Central memory CD8-positive, alpha-beta T cell (primary cell): ENCODE data around the gene ARMCX6.
"Not testable (repeated sequence)": the region's sequence is repeated elsewhere in the genome, so short reads cannot be mapped to it uniquely, and the experiment has no call there.

Experiments used
- ATAC-seq: fragments of 150-1000 bp; cut with Tn5 transposase; replicated peaks from 2 replicates; pipeline ENCODE4 v1.10.0; 2022; ENCODE audit warnings: mild to moderate bottlenecking, moderate FRiP score, moderate number of reproducible peaks; ENCODE audit not compliant: poor library complexity, severe bottlenecking; ENCODE audit errors: extremely low read depth
- DNase-seq, 2 donors: peaks; one replicate each; pipeline ENCODE4 v3.0.0; 2021; ENCODE audit warnings: low spot score in 2 of 2
- H3K27ac Mint-ChIP-seq: one replicate; pipeline ENCODE4 v1.8.0; 2022; ENCODE audit warnings: low read depth, mild to moderate bottlenecking, moderate library complexity, mixed read lengths
- H3K27me3 Mint-ChIP-seq: one replicate; pipeline ENCODE4 v1.8.0; 2022; ENCODE audit warnings: mixed read lengths
- H3K36me3 Mint-ChIP-seq: one replicate; pipeline ENCODE4 v1.8.0; 2022; ENCODE audit warnings: mild to moderate bottlenecking, moderate library complexity, mixed read lengths; ENCODE audit not compliant: insufficient read depth
- H3K4me1 Mint-ChIP-seq: one replicate; pipeline ENCODE4 v1.8.0; 2022; ENCODE audit warnings: mixed read lengths
- H3K4me3 Mint-ChIP-seq: one replicate; pipeline ENCODE4 v1.8.0; 2022; ENCODE audit warnings: mild to moderate bottlenecking, moderate library complexity, mixed read lengths
- H3K9me3 Mint-ChIP-seq: one replicate; pipeline ENCODE4 v1.8.0; 2022; ENCODE audit warnings: mixed read lengths

The ARMCX6 gene

GRCh38 chrX:101617211-101618191 is at the start of gene ARMCX6:
TSS of gene ARMCX6 (minus strand) at chrX:101618000. CDS start at chrX:101616620, 1,380 bp downstream.
- peak; percentile 77 for ATAC-seq
- peaks cover 25% of the 10 kb centered on the region for H3K4me1 Mint-ChIP-seq
- H3K36me3 Mint-ChIP-seq, result peaks cover 4% of the 10 kb centered on the region
- H3K27me3 Mint-ChIP-seq, result no peaks in the 10 kb centered on the region
- H3K27ac Mint-ChIP-seq, result peak within 1 kb of the TSS; percentile 92
- DNase-seq, result peak; percentile 46 to 49
- H3K4me3 Mint-ChIP-seq, result peak within 1 kb of the TSS; percentile 87
- no peaks in the 10 kb centered on the region for H3K9me3 Mint-ChIP-seq

- ATAC-seq (no peak), DNase-seq (no peak)
- no peak within 1 kb of the TSS for H3K27ac Mint-ChIP-seq
- H3K4me1 Mint-ChIP-seq, result peaks cover 4% of the 10 kb centered on the region
- H3K4me3 Mint-ChIP-seq, result peak within 1 kb of the TSS; percentile 84
- H3K9me3 Mint-ChIP-seq, result no peaks in the 10 kb centered on the region
- peaks cover 24% of the 10 kb centered on the region for H3K27me3 Mint-ChIP-seq
- peaks cover 2% of the 10 kb centered on the region for H3K36me3 Mint-ChIP-seq
These were observed 41.8 kb upstream of the ARMCX6 start, which contains the start of gene ARMCX2 for GRCh38 chrX:101659601-101660063. TSS of gene ARMCX2 (minus strand) at chrX:101659850. CDS start at chrX:101657588, 2,262 bp downstream.

DNA sequence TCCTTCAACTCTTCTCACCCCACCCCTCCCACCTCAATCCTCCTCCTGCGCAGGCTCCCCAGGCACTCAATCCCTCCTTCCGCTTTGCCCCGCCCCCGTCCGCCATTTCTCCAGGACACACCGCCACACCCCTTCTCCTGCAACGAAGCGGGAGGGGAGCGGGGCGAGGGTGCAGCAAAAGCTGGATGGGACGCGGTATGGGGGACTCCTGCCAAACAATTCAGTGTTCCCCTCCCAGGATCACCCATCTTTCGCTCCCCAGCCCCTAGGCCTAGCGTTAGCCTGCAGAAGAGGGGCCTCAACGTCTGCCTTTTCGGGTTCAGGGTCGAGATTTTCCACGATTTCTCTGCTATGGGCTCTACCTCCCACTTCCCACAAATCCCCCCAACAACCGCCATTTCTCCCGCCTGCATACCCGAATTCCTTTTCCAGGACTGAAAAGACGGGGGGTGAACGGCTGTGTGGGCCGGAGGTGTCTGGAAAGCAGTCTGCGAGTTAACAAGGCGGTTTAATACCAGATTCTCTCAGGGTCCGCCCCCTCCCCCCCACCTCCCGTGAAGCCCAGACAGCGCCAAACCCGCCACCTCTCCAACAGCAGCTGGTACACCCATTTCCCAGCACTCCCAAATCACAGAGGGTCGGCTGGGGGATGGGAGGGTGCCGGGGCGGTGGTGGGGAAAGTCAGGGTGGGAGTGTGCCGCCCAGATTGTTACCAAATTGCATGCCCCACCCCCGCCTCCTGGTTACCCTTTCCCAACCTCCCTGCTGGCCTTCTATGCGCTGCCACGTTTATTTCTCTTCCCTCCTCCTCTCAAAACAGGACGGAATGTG is 41.1 kb upstream of the ARMCX6 start:
- peak overlapping the region; percentile 84 for H3K4me3 Mint-ChIP-seq
- ATAC-seq (peak; percentile 43), DNase-seq (no peak)
- peaks cover 2% of the 10 kb centered on the region for H3K36me3 Mint-ChIP-seq
- H3K27me3 Mint-ChIP-seq, result peaks cover 17% of the 10 kb centered on the region
- no peaks in the 10 kb centered on the region for H3K9me3 Mint-ChIP-seq
- H3K4me1 Mint-ChIP-seq, result peaks cover 4% of the 10 kb centered on the region
- no peak overlapping the region for H3K27ac Mint-ChIP-seq

GRCh38 chrX:101657495-101657894 is 39.7 kb upstream of the ARMCX6 start:
- Mint-ChIP-seq H3K9me3 (no peaks in the 10 kb centered on the region), H3K4me1 (peaks cover 4% of the 10 kb centered on the region), H3K4me3 (no peak overlapping the region), H3K36me3 (no peaks in the 10 kb centered on the region), H3K27me3 (peaks cover 10% of the 10 kb centered on the region), H3K27ac (no peak overlapping the region)
- ATAC-seq, result no peak
- DNase-seq, result no peak

- no peaks in the 10 kb centered on the region for H3K36me3 Mint-ChIP-seq
- DNase-seq (no peak), ATAC-seq (no peak)
- peaks cover 10% of the 10 kb centered on the region for H3K27me3 Mint-ChIP-seq
- H3K9me3 Mint-ChIP-seq, result no peaks in the 10 kb centered on the region
- peaks cover 4% of the 10 kb centered on the region for H3K4me1 Mint-ChIP-seq
- no peak overlapping the region for H3K27ac Mint-ChIP-seq
- H3K4me3 Mint-ChIP-seq, result no peak overlapping the region
These were observed 39.0 kb upstream of the ARMCX6 start for GRCh38 chrX:101656817-101657216.

DNA sequence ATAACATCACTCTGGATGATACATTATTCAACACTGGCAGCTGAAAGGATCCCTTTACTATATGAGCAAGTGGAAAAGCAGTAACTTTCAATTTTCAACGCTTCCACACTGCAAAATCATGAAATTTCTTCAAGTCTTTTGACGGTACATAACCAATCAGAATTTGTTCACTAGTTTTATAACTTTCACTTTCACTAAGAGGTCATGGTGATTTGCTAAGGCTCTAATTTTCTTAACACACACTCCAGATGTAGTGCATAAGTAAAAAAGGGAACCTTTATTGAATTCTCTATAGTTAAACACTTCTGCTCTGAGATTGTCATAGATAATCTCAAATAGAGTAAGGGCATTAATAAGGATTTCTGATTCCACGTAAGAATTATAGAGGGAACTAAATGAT is 37.7 kb upstream of the ARMCX6 start:
- Mint-ChIP-seq H3K9me3 (no peaks in the 10 kb centered on the region), H3K4me1 (peaks cover 4% of the 10 kb centered on the region), H3K27ac (no peak overlapping the region), H3K36me3 (no peaks in the 10 kb centered on the region), H3K4me3 (no peak overlapping the region), H3K27me3 (peaks cover 10% of the 10 kb centered on the region)
- DNase-seq (no peak), ATAC-seq (peak; percentile 28)

GRCh38 chrX:101647716-101648115 is 29.9 kb upstream of the ARMCX6 start:
- DNase-seq, H3K27ac Mint-ChIP-seq, H3K36me3 Mint-ChIP-seq, H3K9me3 Mint-ChIP-seq, H3K27me3 Mint-ChIP-seq, ATAC-seq, H3K4me3 Mint-ChIP-seq, H3K4me1 Mint-ChIP-seq: not testable (repeated sequence)

DNA sequence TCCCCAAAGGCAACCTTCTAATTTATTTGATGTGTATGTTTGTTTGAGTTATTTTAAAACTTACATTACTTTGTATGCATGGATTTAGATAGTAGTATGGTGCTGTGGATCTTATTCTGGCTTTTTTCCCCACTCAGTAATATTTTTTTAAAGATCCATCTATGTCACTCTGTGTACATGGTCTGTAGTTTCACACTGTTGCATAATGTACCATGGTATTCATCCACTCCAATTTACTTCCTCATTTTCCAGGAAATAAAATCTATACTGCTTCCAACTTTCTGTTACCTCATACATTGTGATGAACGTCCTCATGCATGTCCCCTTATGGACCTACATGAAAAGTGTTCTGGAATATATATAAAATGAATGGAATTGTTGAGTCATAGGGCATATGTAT is 24.3 kb upstream of the ARMCX6 start:
- H3K4me3 Mint-ChIP-seq, result no peak overlapping the region
- H3K9me3 Mint-ChIP-seq, result no peaks in the 10 kb centered on the region
- H3K36me3 Mint-ChIP-seq, result peaks cover 2% of the 10 kb centered on the region
- no peak for DNase-seq
- no peaks in the 10 kb centered on the region for H3K4me1 Mint-ChIP-seq
- no peak for ATAC-seq
- H3K27ac Mint-ChIP-seq, result no peak overlapping the region
- no peaks in the 10 kb centered on the region for H3K27me3 Mint-ChIP-seq

DNA sequence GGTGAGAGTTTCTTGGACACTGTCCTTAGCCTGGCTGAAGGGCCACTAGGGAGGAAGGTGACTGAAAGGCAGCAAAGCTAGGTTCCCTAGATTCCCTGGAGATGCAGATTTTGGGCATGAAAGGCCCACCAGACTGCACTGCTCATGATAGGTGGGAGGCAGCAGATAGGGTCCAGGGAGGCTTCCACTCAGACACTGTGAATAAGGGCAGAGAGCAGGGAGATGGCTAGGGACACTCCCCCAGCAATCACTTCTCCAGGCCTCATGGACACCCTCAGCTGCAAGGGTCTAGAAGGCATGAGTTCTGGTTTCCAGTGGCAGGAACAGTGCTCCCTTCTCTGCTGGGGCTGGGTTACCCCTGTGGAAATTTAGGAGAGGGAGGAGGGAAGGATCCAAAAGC is 21.8 kb upstream of the ARMCX6 start:
- no peaks in the 10 kb centered on the region for H3K27me3 Mint-ChIP-seq
- H3K4me3 Mint-ChIP-seq, result no peak overlapping the region
- no peaks in the 10 kb centered on the region for H3K9me3 Mint-ChIP-seq
- no peak overlapping the region for H3K27ac Mint-ChIP-seq
- DNase-seq (no peak), ATAC-seq (no peak)
- no peaks in the 10 kb centered on the region for H3K4me1 Mint-ChIP-seq
- peaks cover 2% of the 10 kb centered on the region for H3K36me3 Mint-ChIP-seq

GRCh38 chrX:101619364-101619763 is 1.6 kb upstream of the ARMCX6 start:
- Mint-ChIP-seq H3K4me1 (peaks cover 34% of the 10 kb centered on the region), H3K4me3 (peak overlapping the region; percentile 38), H3K27me3 (no peaks in the 10 kb centered on the region), H3K9me3 (no peaks in the 10 kb centered on the region), H3K27ac (no peak overlapping the region), H3K36me3 (peaks cover 9% of the 10 kb centered on the region)
- ATAC-seq (no peak), DNase-seq (no peak)

- ATAC-seq, result no peak
- Mint-ChIP-seq H3K4me1 (no peaks in the 10 kb centered on the region), H3K4me3 (no peak overlapping the region), H3K27ac (no peak overlapping the region), H3K27me3 (no peaks in the 10 kb centered on the region), H3K9me3 (no peaks in the 10 kb centered on the region), H3K36me3 (no peaks in the 10 kb centered on the region)
- no peak for DNase-seq
These were observed 12.1 kb downstream of the ARMCX6 start for GRCh38 chrX:101605728-101606127.

DNA sequence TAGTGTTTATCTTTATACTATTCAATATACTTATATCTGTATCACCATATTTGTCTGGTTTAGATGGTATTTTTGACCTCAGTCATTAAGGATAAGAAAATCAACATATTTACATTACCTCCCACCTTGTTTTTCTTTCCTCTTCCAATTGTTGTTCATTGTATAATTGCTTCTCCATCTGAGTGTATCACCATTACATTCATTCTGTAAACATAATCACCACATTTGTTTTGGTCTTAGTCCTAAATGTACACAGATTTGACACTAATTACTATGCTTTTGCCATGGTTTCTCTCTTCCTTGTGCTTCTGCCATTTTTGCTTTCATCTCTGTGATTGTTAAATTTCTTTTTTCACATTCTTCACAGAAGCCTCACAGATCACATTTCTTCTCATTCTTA is 12.7 kb downstream of the ARMCX6 start:
- Mint-ChIP-seq H3K9me3 (no peaks in the 10 kb centered on the region), H3K27me3 (no peaks in the 10 kb centered on the region), H3K27ac (no peak overlapping the region), H3K36me3 (no peaks in the 10 kb centered on the region), H3K4me3 (no peak overlapping the region), H3K4me1 (no peaks in the 10 kb centered on the region)
- no peak for DNase-seq
- ATAC-seq, result no peak
